Measurements from ENCODE around the gene C6orf62.
"Not testable (repeated sequence)": the region's sequence is repeated elsewhere in the genome, so short reads cannot be mapped to it uniquely, and the experiment has no call there.

C6orf62 gene

GRCh38 chr6:24719125-24719971 lies at the start of gene C6orf62:
TSS of gene C6orf62 (minus strand) at chr6:24719154. CDS start at chr6:24718668, 486 bp downstream.
- DNase-seq, result peak; percentile 5 to 63 (median 36)

DNA sequence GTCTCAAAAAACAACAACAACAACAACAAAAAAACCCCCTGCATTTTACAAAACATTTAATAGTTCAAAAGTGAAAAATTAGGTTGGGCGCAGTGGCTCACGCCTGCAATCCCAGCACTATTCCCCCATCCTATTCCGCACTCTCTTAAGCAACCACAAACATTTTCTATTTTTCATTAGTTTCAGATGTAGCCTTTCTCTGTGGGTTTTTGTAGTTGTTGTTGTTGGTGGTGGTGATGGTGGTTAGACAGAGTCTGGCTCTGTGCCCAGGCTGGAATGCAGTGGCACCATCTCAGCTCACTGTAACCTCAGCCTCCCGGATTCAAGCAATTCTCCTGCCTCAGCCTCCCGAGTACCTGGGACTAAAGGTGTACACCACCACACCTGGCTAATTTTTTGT lies 49.4 kb upstream of the C6orf62 start:
- no peak for DNase-seq

DNA sequence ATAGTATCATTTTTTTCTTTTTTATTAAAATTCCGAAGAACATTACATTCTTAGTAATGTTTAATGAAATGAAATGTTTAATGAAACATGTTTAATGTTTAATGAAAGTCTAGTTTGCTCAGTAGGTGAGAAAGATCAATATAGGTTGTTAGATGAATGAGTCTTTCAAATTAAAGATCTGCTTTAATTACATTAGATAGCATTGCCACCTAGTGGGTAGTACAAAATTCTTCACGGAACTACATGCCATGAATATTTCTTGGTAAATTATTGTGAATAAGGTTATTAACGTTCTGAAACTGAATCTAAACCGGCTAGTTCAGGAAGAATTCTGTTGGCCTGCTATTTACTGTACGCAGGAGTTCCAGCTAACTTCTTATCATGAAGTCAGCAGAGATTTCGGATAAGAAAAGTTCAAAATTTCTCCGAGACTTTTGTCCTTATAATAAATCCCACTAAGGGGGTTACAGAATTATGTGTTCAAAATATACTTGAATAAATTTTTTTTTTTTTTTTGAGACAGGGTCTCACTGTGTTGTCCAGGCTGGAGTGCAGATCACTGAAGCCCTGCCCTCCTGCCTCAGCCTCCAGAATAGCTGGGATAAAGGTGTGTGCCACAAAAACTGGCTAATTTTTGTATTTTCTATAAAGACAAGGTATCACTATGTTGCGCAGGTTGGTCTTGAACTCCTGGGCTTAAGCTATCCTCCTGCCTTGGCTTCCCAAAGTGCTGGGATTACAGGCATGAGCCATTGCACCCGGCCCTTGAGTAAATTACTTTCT lies 47.9 kb upstream of the C6orf62 start:
- peak in 2 of 6 experiments; percentile 20 to 41 for DNase-seq

- DNase-seq, result not testable (repeated sequence)
Measured at GRCh38 chr6:24765968-24766367, 47.0 kb upstream of the C6orf62 start.

DNA sequence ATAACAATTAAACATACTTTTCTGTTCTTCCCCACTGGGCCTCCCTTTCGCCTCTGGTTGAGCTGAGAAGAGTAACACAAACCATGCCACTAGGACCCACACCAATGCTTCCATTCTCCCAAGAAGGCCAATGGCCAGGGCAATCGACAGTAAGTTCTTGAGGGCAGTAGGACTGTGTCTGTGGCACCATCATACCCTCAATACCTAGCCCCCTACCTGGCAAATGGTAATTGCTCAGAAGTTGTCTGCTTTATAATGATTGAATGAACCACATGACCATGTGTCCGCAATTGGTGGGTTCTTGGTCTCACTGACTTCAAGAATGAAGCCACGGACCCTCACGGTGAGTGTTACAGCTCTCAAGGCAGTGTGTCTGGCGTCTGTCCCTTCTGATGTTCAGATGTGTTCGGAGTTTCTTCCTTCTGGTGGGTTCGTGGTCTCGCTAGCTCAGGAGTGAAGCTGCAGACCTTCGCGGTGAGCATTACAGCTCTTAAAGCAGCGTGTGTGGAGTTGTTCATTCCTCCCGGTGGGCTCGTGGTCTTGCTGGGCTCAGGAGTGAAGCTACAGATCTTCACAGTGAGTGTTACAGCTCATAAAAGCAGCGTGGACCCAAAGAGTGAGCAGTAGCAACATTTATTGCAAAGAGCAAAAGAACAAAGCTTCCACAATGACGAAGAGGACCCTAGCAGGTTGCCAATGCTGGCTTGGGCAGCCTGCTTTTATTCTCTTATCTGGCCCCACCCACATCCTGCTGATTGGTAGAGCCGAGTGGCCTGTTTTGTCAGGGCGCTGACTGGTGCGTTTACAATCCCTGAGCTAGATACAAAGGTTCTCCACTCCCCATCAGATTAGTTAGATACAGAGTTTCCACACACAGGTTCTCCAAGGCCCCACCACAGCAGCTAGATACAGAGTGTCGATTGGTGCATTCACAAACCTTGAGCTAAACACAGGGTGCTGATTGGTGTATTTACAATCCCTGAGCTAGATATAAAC lies 46.2 kb upstream of the C6orf62 start:
- not testable (repeated sequence) for DNase-seq

- DNase-seq, result no peak
Measured at GRCh38 chr6:24763578-24763977, 44.6 kb upstream of the C6orf62 start.

DNA sequence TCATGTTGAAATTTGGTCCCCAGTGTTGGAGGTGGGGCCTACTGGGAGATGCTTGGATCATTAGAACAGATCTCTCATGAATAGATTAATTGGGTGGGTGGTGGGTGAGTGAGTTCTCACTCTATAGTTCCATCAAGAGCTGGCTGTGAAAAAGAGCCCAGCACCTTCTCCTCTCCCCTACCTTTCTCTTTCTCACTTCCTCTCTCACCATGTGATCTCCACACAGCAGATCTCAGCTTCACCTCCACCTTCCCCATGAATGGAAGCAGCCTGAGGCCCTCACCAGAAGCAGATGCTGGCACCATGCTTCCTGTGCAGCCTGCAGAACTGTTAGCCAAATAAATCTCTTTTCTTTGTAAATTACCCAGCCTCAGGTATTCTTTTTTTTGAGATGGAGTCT lies 42.9 kb upstream of the C6orf62 start:
- DNase-seq, result no peak

DNA sequence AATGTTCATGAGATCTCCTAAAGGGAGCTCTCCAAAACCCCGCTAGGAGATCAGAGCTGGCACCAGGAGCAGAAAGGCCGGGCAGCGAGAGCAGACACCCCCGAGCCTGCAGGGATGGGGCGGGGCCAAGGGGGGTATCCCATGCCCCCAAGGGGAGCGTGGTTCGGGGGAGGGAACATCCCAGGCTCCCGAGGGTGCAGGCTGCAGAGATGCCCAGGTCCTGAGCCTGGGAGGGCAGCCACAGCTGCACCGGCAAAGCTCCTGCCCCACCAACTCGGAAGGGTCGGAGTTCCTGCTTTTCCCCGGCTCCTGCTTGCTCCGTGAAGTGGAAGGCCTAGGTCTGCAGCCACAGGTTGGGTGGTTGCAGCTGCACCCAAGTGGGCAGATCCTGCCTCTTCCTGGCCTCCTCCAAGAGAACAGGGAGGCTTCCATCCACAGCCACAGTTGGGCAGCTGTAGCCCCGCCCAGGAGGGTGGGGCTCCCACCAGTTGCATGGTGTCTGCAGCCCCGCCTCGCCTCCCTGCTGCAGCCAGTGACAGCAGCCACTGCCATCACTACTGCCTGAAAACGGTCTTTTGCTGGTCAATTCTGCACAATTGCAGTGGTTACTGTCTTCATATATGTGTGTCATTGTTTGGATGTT lies 42.4 kb upstream of the C6orf62 start:
- no peak for DNase-seq

DNA sequence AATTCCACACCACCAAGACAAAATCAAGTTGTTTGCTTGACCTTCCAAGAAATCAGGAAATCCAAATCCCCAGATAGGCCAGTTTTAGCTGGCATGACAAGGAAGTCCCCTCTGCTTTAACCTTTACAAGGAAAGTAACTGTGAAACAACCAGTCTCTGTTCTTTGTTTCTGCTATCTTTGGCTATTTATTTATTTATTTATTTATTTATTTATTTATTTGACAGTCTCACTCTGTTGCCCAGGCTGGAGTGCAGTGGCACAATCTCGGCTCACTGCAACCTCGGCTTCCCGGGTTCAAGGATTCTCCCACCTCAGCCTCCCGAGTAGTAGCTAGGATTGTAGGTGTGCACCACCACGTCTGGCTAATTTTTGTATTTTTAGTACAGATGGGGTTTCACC lies 41.3 kb upstream of the C6orf62 start:
- DNase-seq, result no peak

- DNase-seq, result no peak
Measured at GRCh38 chr6:24759718-24760117, 40.8 kb upstream of the C6orf62 start.

GRCh38 chr6:24757611-24758010 lies 38.7 kb upstream of the C6orf62 start:
- DNase-seq, result no peak

- DNase-seq, result no peak
Measured at GRCh38 chr6:24755279-24755678, 36.3 kb upstream of the C6orf62 start.

- not testable (repeated sequence) for DNase-seq
Measured at GRCh38 chr6:24754378-24754777, 35.4 kb upstream of the C6orf62 start.

- DNase-seq, result no peak
Measured at GRCh38 chr6:24753545-24753944, 34.6 kb upstream of the C6orf62 start.

DNA sequence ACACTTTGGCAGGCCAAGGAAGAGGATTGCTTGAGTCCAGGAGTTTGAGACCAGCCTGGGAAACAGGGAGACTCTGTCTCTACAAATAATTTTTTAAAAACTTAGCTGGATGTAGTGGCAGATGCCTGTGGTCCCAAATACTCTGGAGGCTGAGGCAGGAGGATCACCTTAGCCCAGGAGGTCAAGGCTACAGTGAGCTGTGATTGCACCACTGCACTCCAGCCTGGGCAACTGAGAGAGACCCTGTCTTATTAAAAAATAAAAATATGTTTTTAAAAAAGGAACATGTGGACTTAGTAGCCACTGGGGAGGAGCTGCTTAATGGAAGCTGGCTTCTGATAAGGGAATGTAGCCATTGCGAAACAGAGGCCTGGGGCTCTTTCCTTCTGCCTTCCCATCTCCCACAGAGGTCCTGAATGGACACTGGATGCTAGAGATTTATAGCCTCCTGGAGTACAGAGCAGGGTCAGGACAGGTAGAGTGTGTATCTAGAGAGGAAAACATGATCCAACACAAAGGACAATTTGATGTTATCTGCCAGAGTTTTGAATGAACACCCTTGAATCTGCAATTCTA lies 34.1 kb upstream of the C6orf62 start:
- DNase-seq, result no peak

DNA sequence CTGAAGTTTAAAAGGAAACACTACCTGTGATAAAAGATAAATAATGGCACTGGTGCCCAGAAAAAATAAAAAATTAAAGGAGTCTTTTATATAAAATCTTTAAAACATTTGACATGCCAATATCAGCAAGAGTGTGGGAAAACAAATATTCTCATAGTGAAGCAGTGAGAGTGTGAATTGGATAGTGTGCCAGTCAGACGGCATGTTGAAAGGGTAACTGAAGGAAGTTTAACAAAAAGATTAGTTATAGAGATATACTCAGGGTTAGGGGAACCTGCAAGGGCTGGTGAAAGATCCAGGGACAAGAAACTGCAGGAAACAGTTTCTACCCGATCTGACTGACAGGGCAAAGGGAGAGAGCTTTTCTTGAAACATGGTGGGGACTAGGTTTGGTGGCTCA lies 33.5 kb upstream of the C6orf62 start:
- no peak for DNase-seq

DNA sequence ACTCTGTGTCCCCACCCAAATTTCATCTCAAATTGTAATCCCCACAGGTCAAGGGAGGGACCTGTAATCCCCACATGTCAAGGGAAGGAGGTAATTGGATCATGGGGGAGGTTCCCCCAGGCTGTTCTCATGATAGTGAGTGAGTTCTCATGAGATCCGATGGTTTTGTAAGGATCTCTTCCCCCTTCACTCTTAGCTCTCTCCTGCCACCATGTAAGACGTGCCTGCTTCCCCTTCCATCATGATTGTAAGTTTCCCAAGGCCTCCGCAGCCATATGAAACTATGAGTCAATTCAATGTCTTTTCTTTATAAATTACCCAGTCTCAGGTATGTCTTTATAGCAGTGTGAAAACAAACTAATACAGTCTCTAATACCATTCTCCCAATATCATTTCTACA lies 31.9 kb upstream of the C6orf62 start:
- not testable (repeated sequence) for DNase-seq

GRCh38 chr6:24749297-24749696 lies 30.3 kb upstream of the C6orf62 start:
- DNase-seq, result no peak

DNA sequence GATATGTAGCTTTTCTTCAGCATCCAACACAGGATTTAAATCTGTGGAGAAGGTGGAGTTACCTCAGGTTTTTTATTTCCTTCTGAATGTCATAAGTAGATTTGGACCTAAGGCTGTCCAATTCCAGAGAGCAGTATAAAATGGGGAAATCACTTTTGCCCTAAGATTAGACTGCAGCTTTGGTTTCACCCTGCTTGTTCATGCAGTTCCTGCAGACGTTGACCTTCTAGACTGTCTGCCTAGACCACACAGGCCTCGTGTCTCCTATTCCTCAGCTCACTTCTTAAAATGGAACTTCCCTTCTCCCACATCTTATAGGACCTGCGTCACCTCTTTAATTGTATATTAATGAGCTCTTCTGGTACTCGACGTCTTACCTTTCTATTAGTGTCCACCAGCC lies 26.0 kb upstream of the C6orf62 start:
- no peak for DNase-seq

- DNase-seq, result no peak
Measured at GRCh38 chr6:24743944-24744335, 25.0 kb upstream of the C6orf62 start.

DNA sequence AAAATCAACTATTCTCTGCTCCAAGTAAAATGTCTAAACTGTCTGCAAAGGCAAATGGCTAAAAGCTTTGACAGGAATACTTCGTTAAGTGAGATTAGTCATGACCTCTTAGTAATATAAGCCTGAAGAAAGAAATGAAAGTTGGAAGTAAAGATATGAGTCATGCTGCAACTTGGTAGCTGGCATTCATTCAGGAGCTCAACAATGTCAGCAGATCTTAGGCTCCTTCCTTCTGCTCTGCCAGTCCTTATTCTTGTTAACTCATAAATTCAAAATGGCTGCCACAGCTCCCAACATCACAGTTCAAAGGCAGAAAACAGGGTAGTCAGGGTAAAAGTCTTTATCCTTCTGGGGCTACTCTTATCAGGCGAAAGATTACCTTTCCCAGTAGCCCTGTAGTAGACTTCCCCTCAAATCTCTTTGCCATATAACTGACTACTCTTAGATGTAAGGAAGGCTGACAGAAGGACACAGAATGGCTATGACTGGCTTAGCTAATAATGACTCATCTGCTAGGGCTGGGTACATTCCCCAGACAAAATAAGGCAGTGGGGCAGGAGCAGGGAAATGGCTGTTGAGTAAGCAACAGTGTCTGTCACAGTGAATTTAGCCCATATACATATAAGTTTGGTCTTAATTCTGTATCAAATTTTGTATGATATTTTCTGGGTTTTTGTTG lies 24.4 kb upstream of the C6orf62 start:
- no peak for DNase-seq

Measured in stimulated activated naive CD4-positive, alpha-beta T cell (primary cell).